ENCODE measurements around the gene PLAGL1.
"Not testable (repeated sequence)": the region's sequence is repeated elsewhere in the genome, so short reads cannot be mapped to it uniquely, and the experiment has no call there.

Gene PLAGL1

DNA sequence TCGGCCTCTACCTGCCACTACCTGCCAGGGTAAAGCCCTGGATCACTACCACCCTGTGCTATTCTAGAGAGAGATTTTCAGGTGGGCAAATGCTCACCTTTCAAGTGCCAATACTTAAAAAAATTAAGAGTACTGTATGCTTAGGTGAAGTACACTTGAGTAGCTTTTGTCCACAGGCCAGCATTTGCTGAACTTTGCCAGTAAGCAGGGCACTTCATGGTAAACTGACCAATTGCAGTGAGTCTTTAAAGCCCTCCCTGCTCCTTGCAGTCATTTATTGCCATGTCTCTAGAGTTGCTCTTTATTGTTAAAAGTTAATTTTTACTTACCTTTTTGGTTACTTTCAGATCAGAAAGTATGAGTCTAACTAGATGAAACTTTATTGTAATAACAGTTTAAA, 58.5 kb downstream of the PLAGL1 start:
- Mint-ChIP-seq H3K27me3 (ENCODE audit: low read depth) (no peaks in the 10 kb centered on the region), H3K27ac (no peak overlapping the region), H3K4me3 (no peak overlapping the region), H3K4me1 (ENCODE audit: low read depth) (no peaks in the 10 kb centered on the region), H3K36me3 (ENCODE audit: low read depth) (no peaks in the 10 kb centered on the region), H3K9me3 (no peaks in the 10 kb centered on the region)

DNA sequence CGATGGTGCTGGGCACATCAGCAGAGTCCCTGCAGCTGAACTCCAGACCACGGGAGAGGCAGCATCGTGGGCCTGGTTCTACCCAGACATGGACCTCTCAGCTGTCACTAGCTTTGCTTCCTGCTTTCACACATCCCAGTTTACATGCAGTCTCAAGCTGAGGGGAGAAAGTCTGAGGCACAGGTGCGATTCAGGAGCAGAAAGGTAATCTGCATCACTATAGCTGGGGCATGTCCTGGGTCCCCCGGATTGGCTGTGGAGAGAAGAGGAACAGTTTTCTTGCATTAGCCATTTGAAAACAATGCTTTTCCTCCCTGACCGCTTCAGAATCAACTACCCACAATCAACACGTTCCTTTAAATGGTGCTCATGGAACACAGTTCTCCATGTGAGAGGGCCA, 59.9 kb downstream of the PLAGL1 start:
- Mint-ChIP-seq H3K27ac (no peak overlapping the region), H3K4me3 (no peak overlapping the region)

DNA sequence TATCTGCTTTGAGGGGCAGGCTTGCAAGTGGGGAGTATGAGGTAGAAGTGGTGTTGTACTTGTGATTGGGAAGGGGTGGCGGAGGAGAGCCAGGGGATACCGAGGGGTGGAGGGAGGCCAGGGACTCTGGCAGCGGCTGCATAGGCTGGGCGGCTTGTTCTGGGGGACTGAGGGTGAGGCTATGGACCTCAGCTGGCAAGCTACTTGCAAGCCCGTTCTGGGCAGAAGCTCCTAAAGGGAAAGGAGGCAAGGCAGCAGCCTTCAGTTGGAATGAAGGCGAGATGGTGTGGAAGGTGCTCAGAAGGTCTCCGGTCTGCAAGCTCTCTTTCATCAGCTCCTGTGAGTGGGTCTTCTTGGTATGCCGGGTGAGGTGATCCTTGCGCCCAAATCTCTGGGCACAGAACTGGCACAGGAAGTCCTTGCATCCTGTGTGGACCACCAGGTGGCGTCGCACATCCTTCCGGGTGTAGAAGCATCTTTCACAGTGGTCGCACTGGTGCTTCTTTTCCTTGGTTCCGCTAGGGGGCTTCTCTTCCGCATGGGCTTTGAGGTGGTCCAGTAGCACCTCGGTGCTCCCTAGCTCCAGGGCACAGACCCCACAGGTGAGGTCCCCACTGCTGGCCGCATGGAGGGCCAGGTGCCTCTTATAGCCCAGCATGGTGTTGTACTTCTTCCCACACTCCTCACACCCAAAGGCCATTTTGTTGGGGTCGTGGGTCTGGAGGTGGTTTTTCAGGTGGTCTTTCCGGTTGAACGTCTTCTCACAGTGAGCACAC, 66.0 kb downstream of the PLAGL1 start:
- no peaks in the 10 kb centered on the region for H3K36me3 Mint-ChIP-seq (ENCODE audit: low read depth)
- no peaks in the 10 kb centered on the region for H3K4me1 Mint-ChIP-seq (ENCODE audit: low read depth)
- H3K4me3 Mint-ChIP-seq = no peak overlapping the region
- H3K27ac Mint-ChIP-seq = no peak overlapping the region
- H3K27me3 Mint-ChIP-seq (ENCODE audit: low read depth) = no peaks in the 10 kb centered on the region
- H3K9me3 Mint-ChIP-seq = no peaks in the 10 kb centered on the region

More for the DNA sequence above, 59.9 kb downstream of the PLAGL1 start:
- Mint-ChIP-seq H3K4me1 (ENCODE audit: low read depth) (no peaks in the 10 kb centered on the region), H3K36me3 (ENCODE audit: low read depth) (no peaks in the 10 kb centered on the region), H3K9me3 (no peaks in the 10 kb centered on the region), H3K27me3 (ENCODE audit: low read depth) (no peaks in the 10 kb centered on the region)

DNA sequence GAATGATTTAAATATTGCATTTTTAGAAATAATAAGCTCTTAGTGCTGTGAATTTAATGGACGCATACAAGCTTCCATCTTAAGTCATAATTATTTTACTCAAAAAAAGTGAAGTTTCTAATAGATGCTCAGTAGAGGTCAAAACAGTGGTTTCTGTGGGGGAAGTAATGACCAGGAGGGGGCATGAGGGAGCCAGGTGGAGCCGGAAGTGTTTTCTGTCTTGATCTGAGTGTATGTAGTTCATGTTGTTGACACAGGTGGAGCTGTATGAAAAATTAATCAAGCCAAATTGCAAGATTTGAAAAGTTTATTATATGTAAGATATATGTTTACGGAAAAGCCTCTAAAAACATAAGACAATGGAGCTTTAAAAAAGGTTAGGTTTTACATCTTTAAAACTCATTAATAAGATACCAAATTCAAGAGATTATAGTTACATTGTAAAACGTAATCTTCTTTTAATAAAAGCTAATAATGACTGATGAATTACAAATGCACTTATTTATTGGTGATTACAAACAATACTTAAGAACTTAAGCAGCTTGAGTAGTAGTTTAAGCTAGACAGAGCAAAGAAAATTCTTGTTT, 68.0 kb downstream of the PLAGL1 start:
- Mint-ChIP-seq H3K9me3 (no peaks in the 10 kb centered on the region), H3K4me1 (ENCODE audit: low read depth) (no peaks in the 10 kb centered on the region), H3K36me3 (ENCODE audit: low read depth) (no peaks in the 10 kb centered on the region), H3K4me3 (no peak overlapping the region), H3K27me3 (ENCODE audit: low read depth) (no peaks in the 10 kb centered on the region), H3K27ac (no peak overlapping the region)

DNA sequence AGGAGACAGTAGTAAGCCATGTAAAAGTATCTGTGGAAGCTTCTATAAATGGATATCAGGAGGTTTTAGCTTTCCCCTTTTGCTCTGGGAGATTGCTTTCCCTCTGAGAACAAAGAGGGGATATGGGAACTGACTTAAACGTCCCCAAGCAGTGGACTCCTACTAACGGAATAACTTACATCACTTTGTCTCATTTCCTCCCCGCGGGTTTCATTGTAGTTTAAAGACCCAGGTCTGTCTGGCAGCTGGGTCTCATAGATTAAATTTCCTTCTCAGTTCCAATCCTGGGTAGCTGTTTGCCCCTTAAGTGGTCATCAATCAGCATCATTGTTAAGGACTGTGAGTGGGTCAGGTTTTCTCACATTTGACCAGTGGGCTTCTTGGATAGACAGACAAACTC, 68.7 kb downstream of the PLAGL1 start:
- Mint-ChIP-seq H3K27me3 (ENCODE audit: low read depth) (no peaks in the 10 kb centered on the region), H3K4me3 (no peak overlapping the region), H3K36me3 (ENCODE audit: low read depth) (no peaks in the 10 kb centered on the region), H3K9me3 (no peaks in the 10 kb centered on the region), H3K4me1 (ENCODE audit: low read depth) (no peaks in the 10 kb centered on the region), H3K27ac (no peak overlapping the region)

DNA sequence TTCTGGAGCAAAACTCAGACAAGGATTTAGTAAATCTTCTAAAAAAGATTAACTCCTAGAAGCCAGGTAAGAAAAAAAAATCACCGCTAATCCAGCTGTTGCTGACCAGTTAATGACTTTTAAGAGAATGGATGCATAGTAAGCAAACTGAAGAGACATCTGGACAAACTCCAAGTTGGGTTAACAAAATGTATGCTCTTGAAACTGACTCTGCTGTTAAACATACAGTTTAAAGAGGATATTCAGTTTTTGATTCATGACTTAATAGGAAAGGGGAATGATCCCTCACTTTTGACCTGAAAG, 70.4 kb downstream of the PLAGL1 start:
- H3K36me3 Mint-ChIP-seq (ENCODE audit: low read depth) = no peaks in the 10 kb centered on the region

DNA sequence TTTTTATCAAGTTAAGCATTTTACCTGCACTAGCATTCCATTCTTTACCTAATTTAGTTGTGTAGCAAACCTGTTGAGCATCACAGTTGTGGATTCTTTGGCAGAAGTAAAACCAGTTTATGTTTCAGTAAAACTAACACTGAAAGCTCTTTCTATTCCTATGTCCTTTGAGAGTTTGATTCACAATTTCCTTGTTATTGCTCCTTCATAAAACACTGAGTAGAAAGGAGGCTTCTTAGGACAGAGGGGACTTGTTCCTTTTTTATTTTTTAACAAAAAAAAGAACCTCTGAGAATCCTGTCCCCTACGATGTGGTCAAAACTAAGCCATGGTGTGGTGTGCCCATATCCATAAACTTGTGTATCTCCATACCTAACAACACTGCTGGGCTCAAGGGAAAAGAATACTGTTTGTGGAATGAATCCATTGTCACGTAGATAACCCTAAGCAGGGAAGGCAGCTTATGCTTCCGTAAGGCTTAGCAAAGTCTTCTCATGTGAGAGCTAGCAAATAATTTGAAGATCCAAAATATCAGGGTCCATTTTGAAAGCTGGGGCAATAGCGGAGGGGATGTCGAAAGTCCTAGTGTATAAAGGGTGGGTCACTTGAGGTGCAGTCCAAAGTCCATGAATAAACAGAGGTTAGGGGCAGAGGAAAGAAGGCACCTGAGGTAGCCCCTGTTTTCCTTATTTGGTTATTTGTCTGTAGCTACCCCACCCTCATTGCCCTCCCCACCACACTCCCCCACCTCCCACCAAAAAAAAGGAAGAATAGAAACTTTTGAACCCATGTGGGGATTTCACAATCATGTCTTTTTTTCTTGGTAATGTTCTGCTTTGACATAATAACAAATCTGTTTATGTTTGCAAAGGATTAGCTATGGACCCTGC, 71.0 kb downstream of the PLAGL1 start:
- Mint-ChIP-seq H3K27me3 (ENCODE audit: low read depth) (no peaks in the 10 kb centered on the region), H3K27ac (no peak overlapping the region)

More for the DNA sequence above, 70.4 kb downstream of the PLAGL1 start:
- Mint-ChIP-seq H3K27ac (no peak overlapping the region), H3K4me1 (ENCODE audit: low read depth) (no peaks in the 10 kb centered on the region), H3K27me3 (ENCODE audit: low read depth) (no peaks in the 10 kb centered on the region), H3K9me3 (no peaks in the 10 kb centered on the region), H3K4me3 (no peak overlapping the region)

DNA sequence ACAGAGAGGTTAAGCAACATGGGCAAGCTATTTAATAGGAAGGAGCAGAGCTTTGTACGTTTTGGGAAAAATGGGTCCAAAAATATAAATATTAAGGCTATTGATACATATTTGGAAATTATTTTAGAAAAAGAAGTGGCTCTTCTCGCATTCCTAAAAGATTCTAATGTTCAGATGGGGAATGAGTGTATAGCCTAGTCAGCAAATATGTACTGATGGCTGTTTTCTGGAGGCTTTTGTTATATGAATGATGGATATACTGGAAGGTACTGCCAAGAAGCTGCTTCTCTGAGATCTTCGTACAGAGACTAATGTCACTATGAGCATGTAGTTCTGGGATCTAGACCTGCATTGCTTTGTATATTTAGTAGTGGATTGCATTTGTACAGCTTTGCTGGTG, 71.7 kb downstream of the PLAGL1 start:
- Mint-ChIP-seq H3K27me3 (ENCODE audit: low read depth) (no peaks in the 10 kb centered on the region), H3K4me1 (ENCODE audit: low read depth) (no peaks in the 10 kb centered on the region), H3K36me3 (ENCODE audit: low read depth) (no peaks in the 10 kb centered on the region), H3K27ac (no peak overlapping the region), H3K9me3 (peaks cover 7% of the 10 kb centered on the region), H3K4me3 (no peak overlapping the region)

More for the DNA sequence above, 71.0 kb downstream of the PLAGL1 start:
- Mint-ChIP-seq H3K4me1 (ENCODE audit: low read depth) (no peaks in the 10 kb centered on the region), H3K9me3 (peaks cover 4% of the 10 kb centered on the region), H3K36me3 (ENCODE audit: low read depth) (no peaks in the 10 kb centered on the region), H3K4me3 (no peak overlapping the region)

DNA sequence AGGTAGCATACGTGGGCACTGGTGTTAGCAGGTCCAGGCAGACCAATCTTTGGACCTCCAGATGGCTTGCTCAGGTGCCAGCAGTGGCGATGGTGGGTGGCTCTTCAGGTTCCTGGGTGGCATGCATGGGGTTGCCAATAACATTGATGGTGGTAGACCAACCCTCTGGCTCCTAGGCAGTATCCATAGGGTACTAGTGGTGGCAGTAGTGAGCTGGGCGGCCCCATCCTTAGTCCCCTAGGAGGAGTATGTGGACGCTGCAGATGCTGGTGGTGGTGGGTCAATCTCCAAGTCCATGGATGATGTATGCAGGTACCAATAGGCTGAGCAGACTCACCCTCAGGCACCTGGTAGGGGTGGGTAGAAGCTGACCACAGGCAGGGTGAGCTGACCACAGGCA, 73.2 kb downstream of the PLAGL1 start:
- Mint-ChIP-seq H3K27me3 (ENCODE audit: low read depth) (peaks cover 3% of the 10 kb centered on the region), H3K36me3 (ENCODE audit: low read depth) (no peaks in the 10 kb centered on the region), H3K4me3 (no peak overlapping the region), H3K4me1 (ENCODE audit: low read depth) (no peaks in the 10 kb centered on the region), H3K27ac (no peak overlapping the region), H3K9me3 (peaks cover 11% of the 10 kb centered on the region)

DNA sequence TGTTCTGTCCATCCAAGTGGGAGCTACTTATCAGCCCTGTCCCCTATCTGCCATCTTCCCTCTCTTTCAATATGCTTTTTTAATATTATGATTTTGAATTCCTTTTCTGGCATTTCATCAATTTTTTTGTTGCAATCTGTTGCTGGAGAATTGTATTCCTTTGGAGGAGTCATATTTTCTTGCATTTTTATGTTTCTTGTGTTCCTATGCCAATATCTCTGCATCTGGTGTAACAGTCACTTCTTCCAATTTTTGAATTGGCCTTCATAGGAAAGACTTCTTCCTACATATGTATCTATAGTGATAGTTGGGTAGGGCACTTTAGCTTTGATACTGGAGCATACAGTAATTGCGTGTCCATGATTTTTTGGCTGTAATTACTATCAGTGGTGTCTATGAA, 73.7 kb downstream of the PLAGL1 start:
- Mint-ChIP-seq H3K4me3 (no peak overlapping the region), H3K9me3 (peaks cover 11% of the 10 kb centered on the region), H3K27ac (no peak overlapping the region), H3K27me3 (ENCODE audit: low read depth) (peaks cover 8% of the 10 kb centered on the region), H3K4me1 (ENCODE audit: low read depth) (no peaks in the 10 kb centered on the region), H3K36me3 (ENCODE audit: low read depth) (no peaks in the 10 kb centered on the region)

DNA sequence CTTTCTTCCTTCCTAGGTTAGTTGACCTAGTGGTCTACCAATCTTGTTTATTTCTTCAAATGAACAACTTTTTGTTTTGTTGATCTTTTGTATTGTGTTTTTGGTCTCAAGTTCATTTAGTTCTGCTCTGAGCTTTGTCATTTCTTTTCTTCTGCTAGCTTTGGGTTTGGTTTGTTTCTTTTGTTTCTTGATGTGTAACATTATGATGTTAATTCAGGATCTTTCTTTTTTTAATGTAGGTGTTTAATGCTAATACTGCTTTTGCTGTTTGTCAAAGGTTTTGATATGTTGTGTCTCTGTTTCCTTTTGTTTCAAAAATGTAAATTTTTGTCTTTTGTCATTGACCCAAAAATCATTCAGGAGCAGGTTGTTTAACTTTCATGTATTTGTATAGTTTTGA, 78.1 kb downstream of the PLAGL1 start:
- Mint-ChIP-seq H3K27me3 (ENCODE audit: low read depth) (peaks cover 12% of the 10 kb centered on the region), H3K27ac (no peak overlapping the region), H3K4me1 (ENCODE audit: low read depth) (no peaks in the 10 kb centered on the region), H3K4me3 (no peak overlapping the region), H3K9me3 (peaks cover 11% of the 10 kb centered on the region), H3K36me3 (ENCODE audit: low read depth) (no peaks in the 10 kb centered on the region)

DNA sequence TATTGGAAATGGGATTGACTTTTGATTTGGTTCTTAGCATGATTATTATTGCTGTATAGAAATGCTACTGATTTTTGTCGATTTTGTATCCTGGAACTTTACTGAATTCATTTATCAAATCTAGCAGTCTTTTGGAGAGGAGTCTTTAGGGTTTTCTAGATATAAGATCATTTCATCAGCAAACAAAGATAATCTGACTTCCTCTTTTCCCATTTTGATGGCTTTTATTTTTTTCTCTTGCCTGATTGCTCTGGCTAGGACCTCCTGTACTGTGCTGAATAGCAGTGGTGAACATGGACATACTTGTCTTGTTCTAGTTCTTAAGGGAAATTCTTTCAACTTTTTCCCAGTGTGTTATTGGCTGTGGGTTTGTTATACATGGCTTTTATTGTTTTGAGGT, 79.2 kb downstream of the PLAGL1 start:
- Mint-ChIP-seq H3K4me3 (no peak overlapping the region), H3K9me3 (peaks cover 11% of the 10 kb centered on the region), H3K4me1 (ENCODE audit: low read depth) (no peaks in the 10 kb centered on the region), H3K27ac (no peak overlapping the region), H3K27me3 (ENCODE audit: low read depth) (peaks cover 12% of the 10 kb centered on the region), H3K36me3 (ENCODE audit: low read depth) (no peaks in the 10 kb centered on the region)

DNA sequence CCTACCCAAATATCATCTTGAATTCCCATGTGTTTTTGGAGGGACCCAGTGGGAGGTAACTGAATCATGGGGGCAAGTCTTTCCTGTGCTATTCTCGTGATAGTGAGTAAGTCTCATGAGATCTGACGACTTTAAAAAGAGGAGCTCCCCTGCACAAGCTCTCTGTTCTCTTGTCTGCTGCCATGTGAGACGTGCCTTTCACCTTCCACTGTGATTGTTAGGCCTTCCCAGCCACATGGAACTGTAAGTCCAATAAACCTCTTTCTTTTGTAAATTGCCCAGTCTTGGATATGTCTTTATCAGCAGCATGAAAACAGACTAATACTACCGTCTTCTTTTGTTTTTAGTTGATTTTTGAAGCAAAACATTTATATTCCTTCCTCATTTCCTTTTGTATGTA, 91.0 kb downstream of the PLAGL1 start:
- H3K27me3 Mint-ChIP-seq (ENCODE audit: low read depth); H3K4me3 Mint-ChIP-seq; H3K36me3 Mint-ChIP-seq (ENCODE audit: low read depth); H3K4me1 Mint-ChIP-seq (ENCODE audit: low read depth); H3K27ac Mint-ChIP-seq: not testable (repeated sequence)
- H3K9me3 Mint-ChIP-seq = peaks cover 24% of the 10 kb centered on the region

DNA sequence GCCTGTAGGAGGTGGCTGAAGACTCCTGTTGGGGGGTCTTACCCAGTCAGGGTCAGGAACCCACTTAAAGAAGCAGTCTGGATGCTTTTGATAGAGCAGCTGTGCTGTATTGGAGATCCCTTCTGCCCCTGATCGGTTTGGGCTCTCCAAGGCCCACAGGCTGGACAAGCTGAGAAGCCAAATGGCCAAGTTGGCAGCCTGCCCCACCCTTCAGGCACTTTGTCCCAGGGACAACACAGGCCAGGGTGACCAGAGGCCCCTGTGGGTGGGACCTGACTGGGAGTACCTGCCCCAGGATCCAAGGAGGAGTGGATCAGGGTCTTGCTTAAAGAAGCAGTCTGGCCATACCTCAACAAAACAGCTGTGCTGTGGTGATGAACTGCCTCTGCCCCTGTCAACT, 95.4 kb downstream of the PLAGL1 start:
- no peaks in the 10 kb centered on the region for H3K4me1 Mint-ChIP-seq (ENCODE audit: low read depth)
- H3K9me3 Mint-ChIP-seq = peaks cover 21% of the 10 kb centered on the region
- peaks cover 4% of the 10 kb centered on the region for H3K27me3 Mint-ChIP-seq (ENCODE audit: low read depth)
- H3K27ac Mint-ChIP-seq = no peak overlapping the region
- H3K36me3 Mint-ChIP-seq (ENCODE audit: low read depth) = peaks cover 2% of the 10 kb centered on the region
- no peak overlapping the region for H3K4me3 Mint-ChIP-seq

DNA sequence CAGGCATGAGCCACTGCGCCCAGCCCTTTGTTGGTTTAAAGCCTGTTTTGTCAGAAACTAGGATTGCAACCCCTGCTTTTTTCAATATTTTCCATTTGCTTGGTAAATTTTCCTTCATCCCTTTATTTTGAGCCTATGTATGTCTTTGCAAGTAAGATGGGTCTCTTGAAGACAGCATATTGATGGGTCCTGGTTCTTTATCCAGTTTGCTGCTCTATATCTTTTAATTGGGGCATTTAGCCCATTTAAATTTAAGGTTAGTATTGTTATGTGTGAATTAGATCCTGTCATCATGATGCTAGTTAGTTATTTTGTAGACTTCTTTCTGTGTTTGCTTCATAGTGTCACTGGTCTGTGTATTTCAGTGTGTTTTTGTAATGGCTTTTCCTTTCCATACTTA, 97.0 kb downstream of the PLAGL1 start:
- H3K27me3 Mint-ChIP-seq (ENCODE audit: low read depth) = peaks cover 4% of the 10 kb centered on the region
- H3K9me3 Mint-ChIP-seq = peaks cover 21% of the 10 kb centered on the region
- H3K4me3 Mint-ChIP-seq = no peak overlapping the region
- H3K27ac Mint-ChIP-seq = no peak overlapping the region
- H3K4me1 Mint-ChIP-seq (ENCODE audit: low read depth) = no peaks in the 10 kb centered on the region
- peaks cover 2% of the 10 kb centered on the region for H3K36me3 Mint-ChIP-seq (ENCODE audit: low read depth)
